ENCODE results near the gene DLG4.

Gene DLG4

DNA sequence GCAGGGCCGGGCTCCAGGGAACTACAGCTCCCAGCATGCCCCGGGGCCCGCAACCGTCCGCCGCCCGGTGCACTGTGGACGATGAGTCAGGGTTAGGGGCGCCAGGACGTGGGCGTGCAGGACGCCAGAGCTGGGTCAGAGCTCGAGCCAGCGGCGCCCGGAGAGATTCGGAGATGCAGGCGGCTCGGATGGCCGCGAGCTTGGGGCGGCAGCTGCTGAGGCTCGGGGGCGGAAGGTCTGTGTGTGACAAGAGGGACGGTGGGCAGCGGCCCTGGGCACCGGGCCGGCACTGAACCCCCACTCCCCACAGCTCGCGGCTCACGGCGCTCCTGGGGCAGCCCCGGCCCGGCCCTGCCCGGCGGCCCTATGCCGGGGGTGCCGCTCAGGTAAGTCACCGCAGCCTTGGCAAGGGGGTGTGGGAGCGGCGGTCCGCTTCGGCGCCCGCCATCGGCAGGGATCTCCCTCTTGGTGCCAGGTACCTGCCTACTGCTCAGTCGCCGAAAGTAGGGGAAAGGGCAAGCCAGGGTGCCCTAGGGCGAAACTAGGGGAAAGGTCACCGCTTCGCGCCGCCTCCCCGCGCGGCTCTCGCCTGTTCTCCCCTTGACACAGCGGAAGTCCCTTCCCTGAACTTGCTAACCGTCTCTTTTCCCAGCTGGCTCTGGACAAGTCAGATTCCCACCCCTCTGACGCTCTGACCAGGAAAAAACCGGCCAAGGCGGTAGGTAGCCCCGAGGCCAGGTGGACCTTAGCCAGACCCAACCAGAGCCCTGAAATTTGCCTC, at the start of gene DLG4, which contains the start of gene ACADVL:
TSS of gene DLG4 (minus strand) at position 25 of the 781 bp plus-strand sequence.
TSS of gene ACADVL (plus strand) at position 127 of the 781 bp plus-strand sequence. CDS start at position 174, 47 bp downstream.
- DNase-seq = peak; percentile 89 to 91

GRCh38 chr17:7266784-7267183, 47.1 kb upstream of the DLG4 start:
- DNase-seq = no peak

GRCh38 chr17:7263801-7264078, 44.1 kb upstream of the DLG4 start:
- no peak for DNase-seq

DNA sequence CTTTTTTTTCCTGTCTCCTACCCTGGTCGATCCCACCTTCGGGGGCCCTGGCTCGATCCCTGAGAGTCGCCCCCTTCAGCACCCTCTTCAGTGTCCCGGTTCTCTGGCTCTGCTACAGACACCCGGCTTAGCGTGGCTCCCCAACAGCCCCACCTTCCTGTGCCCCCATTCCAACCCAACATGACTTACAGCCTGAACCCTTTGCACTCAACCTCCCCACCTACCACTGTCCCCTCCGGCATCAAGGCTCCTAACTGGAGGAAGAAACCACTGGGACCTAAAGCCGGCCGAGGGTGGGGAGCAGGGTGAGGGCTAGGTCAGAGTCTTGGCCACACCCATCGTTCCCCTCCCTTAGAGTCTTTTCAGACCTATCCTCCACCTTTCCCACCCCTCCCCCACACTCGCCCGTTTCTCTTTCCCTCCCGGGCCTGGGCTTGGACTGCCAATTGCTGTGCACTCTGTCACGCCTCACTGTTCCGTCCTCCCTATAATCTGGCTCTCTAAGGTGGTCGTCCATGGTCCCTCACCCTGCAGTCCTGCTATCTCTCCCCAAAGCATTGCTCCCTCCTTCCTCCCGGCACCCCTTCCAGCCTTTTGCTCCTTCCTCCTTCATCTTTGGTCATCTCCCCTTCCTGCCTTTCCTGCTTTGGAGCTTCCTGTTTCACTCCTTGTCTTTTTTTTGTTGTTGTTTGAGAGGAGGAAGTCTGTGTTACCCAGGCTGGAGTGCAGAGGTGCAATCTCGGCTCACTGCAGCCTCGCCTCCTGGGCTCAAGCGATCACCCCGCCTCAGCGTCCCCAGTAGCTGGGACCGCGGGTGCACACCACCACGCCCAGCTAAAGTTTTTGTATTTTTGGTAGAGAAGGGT, 43.5 kb upstream of the DLG4 start:
- no peak for DNase-seq

GRCh38 chr17:7262192-7262934, 42.7 kb upstream of the DLG4 start, which contains the start of gene CLDN7:
Gene CLDN7 (minus strand): TSS chr17:7262478. CDS start chr17:7262043, 435 bp downstream.
- no peak for DNase-seq

- DNase-seq = no peak
Measured at GRCh38 chr17:7261379-7262191, 41.9 kb upstream of the DLG4 start.

DNA sequence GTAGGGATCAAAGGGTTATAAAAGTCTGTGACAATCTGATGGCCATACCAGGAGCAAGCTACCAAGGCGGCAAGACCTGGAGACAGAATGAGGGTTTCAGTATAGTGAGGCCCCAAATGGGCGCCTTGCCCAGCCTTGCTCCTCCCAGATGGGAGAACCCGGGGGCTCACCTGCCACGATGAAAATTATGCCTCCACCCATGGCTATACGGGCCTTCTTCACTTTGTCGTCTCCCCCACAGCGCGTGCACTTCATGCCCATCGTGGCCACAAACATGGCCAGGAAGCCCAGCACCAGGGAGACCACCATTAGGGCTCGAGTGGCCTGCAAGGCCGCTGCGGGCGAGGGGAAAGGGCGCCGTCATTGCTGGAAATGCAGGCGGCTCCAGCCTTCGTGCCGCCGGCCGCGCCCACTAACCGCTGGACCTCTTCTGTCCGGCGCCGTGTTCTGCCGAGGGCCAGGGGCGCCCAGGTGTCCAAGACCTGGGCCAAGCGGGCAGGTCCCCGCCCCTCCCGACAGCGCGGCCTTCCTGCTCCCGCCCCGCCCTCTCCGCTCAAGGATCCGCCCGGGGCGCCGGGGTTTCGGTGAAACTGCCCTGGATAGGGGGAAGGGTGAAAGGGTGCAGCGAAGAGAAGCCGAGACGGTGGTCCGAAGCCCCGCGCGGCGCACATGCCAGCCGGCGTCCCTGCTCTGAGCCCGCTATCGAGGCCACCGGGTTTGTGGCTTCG, 41.2 kb upstream of the DLG4 start:
- peak; percentile 10 to 21 for DNase-seq

- no peak for DNase-seq
Measured at GRCh38 chr17:7260151-7260550, 40.5 kb upstream of the DLG4 start.

- no peak for DNase-seq
Measured at GRCh38 chr17:7259555-7259889, 39.9 kb upstream of the DLG4 start.

GRCh38 chr17:7258731-7259554, 39.3 kb upstream of the DLG4 start:
- no peak for DNase-seq

- DNase-seq = no peak
Measured at GRCh38 chr17:7256766-7257456, 37.3 kb upstream of the DLG4 start.

DNA sequence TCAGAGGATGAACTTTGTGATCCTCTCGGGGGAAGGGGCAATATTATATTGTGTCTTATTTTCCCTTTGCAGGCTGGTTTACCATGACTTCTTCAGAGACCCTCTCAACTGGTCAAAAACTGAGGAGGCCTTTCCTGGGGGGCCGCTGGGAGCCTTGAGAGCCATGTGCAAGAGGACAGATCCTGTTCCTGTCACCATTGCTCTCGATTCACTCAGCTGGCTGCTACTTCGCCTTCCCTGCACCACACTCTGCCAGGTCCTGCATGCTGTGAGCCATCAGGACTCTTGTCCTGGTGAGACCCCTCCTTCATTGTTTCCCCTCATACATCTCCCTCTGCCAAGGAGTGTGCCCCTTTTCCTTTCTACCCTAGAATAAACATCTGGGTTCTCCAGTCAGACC, 34.9 kb upstream of the DLG4 start:
- no peak for DNase-seq

DNA sequence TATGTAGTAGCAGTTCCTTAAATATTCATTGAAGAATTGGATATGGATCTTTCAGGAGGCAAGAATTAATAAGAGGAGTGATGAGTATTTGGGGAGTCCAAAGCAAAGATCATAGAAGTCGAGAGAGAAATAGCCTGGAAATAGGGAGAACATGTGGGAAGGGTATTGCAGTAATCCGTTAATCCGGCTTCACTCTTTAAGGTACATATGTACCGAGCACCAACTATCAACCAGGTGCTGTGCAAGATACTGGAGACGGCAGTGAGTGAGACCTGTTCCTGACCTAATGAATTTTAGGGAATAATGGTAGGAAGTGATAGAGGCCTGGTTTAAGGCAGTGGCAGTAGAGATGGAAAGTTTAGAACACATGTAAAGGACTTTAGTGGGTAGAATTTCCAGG, 33.4 kb upstream of the DLG4 start:
- no peak for DNase-seq

DNA sequence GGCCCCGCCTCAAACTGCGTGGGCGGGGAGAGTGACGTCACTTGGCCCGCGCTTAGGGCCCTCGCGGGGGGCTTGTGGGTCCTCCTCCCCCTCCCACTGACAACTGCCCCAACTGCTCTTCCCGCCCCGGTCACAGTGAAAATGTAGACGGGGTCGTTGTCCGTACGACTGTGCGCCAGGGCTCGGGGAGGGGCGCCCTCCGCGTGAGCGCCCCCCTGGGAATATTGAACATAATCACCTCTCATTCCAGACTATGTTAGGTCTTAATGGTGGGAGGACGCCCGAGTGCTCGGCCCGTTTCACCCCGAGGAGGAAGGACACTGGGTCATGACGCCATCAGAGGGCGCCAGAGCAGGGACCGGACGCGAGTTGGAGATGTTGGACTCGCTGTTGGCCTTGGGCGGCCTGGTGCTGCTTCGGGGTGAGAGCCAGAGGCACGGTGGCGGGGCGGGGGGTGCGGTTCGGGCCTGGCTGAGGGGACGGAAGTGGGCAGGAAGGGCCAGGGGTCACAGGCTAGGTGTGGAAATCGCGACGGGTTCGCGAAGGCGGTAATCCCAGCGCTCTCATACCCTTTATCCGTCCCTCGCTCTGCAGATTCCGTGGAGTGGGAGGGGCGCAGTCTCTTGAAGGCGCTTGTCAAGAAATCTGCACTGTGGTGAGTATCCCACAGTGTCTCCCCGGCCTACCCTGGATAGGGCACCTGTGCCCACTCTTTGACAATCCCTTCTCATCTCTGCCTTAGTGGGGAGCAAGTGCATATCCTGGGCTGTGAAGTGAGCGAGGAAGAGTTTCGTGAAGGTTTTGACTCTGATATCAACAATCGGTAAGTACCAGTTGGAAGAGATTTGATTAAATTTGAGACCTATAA, 32.8 kb upstream of the DLG4 start, which contains the start of gene ELP5:
TSS of gene ELP5 (plus strand) at position 40 of the 868 bp plus-strand sequence. CDS start at position 376, 336 bp downstream.
- peak; percentile 94 to 97 for DNase-seq

- peak; percentile 99 to 100 for DNase-seq
Measured at GRCh38 chr17:7251661-7252175, 32.1 kb upstream of the DLG4 start, which contains the start of gene CTDNEP1. Gene CTDNEP1 (minus strand): TSS chr17:7251734. CDS start chr17:7251296, 438 bp downstream.

DNA sequence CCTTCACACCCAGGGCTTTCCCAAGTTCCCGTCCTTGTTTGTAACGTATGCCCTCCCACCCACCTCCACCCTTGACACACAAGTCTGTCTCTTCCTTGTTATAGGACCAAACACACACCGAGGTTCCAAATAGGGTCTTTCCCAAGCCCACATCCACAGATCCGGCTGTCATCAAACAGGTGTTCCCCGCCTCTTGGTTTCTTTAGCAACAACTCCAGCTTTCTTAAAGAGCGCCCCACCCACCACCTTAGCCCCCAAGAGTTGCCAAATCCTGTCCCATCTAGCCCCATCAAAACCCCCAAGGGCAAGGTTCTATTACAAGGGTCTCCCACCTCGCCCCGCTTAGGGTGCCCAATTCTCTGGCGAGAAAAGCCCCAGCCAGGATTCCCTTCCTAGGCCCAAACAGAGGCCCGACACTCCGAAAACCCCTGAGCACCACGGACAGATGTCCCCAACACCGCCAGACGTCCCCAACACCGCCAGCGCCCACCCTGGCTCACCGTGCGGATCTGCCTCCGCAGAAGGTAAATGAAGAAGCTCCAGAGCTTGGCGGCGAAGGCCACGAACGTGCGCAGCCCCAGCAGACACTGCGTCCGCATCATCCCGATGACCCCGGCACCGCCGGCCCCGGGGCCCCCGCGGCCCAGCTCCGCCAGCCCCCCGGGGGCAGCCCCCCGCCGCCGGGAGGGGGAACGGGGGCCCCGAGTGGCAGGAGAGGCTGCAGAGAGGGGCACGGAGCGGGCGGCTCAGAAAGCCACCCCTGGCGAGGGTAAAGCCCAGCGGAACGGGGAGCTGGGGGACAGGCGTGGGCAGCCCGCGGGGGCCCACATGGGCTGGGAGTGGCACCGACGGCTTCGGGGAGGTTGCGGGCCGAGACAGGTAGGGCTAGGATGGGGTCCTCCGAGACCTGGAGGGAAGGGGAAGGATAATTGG, 31.3 kb upstream of the DLG4 start:
- no peak for DNase-seq

- no peak for DNase-seq
Measured at GRCh38 chr17:7249830-7250229, 30.2 kb upstream of the DLG4 start.

- no peak for DNase-seq
Measured at GRCh38 chr17:7249214-7249613, 29.6 kb upstream of the DLG4 start.
